HG03442 (cell line): ENCODE measurements around the gene KRT13.

Experiments used
- ATAC-seq: cut with Tn5 transposase; IDR thresholded peaks from one replicate; pipeline ENCODE4 v1.9.1; 2021; ENCODE audit warnings: mild to moderate bottlenecking, moderate library complexity; ENCODE audit not compliant: unreplicated experiment

The KRT13 gene

GRCh38 chr17:41537990-41538389 lies 32.6 kb upstream of the KRT13 start:
- no peak for ATAC-seq

- no peak for ATAC-seq
Observed at GRCh38 chr17:41537614-41537954, 32.2 kb upstream of the KRT13 start.

DNA sequence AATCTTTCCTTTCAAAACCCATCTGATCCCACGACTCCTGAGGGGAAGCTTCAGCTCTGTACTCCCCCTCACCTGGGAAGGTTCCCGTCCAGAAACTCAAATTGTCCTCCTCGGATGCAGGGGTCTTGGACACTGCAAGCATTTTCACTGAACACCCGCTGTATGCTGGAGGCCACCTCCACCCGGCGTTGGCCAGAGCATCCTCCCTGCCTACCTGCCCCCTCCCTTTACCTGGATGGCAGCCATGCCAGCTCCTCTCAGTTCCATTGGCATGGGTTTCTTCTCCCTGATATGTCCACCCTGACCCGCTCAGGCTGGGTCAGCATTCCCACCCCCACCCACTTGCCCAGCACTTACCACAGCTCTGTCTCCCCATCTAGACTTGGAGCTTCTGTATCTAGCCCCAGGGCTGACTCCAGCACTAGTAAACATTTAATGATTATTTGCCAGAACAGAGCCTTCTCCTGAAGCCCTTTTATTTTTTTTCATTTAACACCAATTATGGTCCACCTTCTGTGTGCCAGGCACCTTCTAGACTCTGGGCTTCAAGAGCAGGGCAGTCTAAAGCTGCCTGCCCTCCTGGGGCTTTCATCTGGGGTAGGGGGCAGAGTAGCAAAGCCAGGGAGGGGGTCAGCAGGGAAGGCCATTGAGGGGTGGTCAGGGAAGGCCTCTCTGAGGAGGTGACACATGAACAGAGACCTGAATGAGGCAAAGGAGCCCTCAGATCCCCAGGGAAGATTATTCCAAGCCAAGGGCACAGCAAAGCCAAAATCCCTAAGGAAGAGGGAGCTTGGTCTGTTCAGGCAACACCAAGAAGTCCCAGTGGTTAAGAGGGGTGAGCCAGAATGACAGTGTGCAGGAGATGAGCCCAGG lies 31.6 kb upstream of the KRT13 start:
- ATAC-seq, result no peak

DNA sequence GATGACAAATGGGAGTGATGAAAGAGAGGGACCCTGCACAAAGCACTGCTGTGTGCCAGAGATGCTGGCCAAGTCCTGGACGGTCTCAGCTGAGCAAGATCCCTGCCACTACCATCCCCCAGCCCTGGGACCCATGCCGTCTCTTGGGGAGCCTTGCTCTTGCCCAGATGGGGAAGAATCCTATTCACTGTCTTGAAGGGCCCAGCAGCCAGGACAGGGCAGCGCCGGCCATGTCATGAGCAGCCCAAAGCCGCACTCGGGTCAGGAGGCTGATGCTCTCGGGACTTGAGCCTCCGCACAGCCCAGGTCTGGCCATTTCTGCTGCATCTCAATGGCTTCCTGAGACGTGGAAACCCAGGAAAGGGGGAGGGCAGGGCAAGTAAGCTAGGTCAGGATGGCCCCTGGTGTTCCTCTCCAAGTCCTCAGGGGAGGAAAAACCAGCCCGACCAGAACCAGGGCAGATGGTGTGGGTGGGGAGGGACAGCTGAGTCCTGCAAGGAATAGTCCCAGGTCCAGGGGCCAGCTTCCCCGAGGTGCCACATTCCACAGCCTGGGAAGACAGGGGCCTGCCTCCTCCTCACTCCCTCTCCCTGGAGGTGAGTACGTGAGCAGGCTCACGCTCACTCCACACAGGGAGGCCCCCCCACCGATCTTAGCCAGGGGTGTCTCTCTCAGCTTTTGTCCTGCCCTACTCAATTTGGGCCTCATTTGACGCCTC lies 30.5 kb upstream of the KRT13 start:
- no peak for ATAC-seq

DNA sequence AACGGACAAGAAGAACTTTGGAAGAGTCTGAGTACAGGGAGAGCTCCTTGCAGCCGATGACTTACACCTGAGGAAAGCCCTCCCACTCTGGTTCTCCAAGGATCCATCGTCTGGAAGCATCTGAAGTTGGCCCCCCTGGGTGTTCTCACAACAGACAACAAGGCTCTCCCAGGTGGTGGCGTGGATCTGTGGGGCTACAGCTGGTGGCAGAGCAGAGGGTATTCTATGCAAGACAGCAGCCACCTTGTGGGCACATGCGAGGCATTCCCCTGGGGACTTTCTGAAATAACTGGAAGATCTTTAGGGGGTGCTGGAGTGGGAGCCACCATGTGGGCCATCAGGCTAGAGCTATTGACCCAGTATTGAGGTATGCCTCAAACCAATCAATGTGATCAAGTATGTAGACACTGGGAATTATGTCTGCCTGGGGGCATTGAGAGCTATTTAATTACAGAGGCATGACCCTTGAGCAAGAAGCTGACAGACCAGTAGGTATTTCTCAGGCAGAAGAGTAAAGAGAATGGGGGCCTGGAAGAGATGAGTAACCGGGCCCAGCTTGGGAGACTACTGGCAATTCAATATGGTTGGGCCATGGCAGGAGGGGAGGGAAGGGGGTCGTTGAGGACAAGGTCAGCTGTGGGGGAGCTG lies 29.6 kb upstream of the KRT13 start:
- ATAC-seq, result no peak

DNA sequence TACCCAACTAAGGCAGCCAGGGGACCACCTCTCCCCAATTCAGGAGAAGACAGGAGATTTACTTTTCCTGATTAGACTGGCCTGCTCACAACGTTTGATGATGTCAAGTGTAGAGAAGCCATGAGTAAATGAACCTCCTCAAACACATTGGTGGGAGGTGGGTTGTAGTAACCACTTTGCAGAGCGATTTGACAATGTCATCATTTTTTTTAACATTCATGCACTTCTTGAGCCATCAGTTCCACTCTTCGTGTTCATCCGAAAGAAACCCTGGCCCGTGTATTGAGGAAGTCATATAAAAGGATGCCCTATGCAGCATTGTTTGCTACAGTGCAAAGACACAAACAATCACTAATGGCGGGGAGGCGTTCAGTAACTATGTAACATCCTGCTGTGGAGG lies 28.2 kb upstream of the KRT13 start:
- ATAC-seq, result no peak

DNA sequence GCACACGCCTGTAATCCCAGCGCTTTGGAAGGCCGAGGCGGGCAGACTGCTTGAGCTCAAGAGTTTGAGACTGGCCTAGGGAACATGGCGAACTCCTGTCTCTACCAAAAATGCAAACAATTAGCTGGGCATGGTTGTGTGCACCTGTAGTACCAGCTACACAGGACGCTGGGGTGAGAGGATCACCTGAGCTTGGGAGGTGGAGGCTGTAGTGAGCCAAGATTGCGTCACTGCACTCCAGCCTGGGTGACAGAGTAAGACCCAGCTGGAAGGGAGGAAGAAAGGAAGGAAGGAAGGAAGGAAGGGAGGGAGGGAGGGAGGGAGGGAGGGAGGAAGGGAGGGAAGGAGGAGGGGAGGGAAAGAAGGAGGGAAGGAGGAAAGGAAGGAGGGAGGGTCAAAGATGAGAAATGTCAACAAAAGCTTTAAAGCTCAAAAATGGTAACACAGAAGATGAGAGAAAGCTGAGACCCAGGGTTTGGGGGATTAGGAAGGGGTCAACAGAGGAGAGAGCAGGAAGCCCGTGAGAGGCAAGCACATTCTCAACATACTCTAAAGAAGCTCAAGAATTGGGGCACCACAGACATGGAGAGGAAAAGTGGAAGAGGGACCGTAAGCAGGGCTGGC lies 27.6 kb upstream of the KRT13 start:
- ATAC-seq, result no peak

DNA sequence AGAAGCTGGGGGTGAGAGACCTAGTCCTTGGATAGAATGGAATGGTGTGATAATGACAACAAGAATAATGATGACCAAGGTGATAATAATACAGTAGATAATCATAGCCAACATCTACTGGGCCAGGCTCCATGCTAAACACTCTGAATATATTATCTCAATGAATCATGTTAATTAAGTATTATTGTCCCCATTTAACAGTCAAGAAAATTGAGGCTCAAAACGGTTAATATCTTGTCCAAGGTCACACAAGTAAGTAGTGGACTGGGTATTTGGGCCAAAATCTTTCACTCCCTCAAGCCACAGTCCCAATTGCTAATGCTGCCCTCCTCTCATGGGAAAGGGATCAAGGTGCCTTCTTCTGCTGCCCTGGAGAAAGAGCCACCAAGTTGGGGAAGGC lies 26.6 kb upstream of the KRT13 start:
- no peak for ATAC-seq

GRCh38 chr17:41530062-41531048 lies 24.9 kb upstream of the KRT13 start:
- ATAC-seq, result no peak

DNA sequence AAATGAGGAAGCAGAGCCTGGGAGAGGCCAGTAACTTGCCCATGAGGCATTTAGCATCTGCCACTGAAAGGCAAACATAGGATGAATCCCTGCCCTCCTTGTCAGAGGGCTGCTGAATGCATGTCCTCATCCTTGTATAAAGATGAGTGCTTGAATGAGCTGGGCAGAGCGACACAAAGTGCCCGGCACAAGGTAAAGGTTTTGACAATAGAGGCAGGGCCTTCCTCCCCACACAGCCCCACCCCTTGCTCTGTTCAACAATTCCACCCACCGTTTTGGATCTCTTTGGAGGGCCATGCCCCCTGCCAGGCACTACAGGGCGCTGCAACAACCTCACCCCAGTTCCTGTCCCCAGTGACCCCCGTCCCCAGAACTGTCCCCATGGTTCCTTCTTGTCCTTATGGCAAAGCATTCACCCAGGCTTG lies 24.1 kb upstream of the KRT13 start:
- ATAC-seq, result no peak

GRCh38 chr17:41528959-41529353 lies 23.5 kb upstream of the KRT13 start:
- no peak for ATAC-seq

- ATAC-seq, result no peak
Observed at GRCh38 chr17:41527063-41528023, 21.9 kb upstream of the KRT13 start.

DNA sequence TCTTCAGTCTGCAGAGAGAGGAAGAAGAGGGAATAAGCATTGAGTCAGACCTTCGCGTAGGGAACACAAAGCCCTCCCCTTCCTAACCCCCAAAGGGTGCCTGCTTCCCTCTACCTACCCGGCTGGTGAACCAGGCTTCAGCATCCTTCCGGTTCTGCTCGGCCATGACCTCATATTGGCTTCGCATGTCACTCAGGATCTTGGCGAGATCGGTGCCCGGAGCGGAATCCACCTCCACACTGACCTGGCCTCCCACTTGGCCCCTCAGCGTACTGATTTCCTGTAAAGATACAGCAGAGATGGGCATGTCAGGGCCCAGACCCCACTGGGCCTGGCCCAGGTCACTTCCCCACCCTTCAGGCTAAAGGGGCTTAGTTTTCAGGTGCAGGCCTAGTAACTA lies 18.8 kb upstream of the KRT13 start:
- no peak for ATAC-seq

GRCh38 chr17:41523787-41524186 lies 18.4 kb upstream of the KRT13 start:
- no peak for ATAC-seq

GRCh38 chr17:41523225-41523593 lies 17.8 kb upstream of the KRT13 start:
- ATAC-seq, result no peak

- no peak for ATAC-seq
Observed at GRCh38 chr17:41522301-41523224, 17.2 kb upstream of the KRT13 start.

- ATAC-seq, result no peak
Observed at GRCh38 chr17:41521574-41522261, 16.3 kb upstream of the KRT13 start.
